ENCODE data around the gene INPP5A.
"Not testable (repeated sequence)": the region's sequence is repeated elsewhere in the genome, so short reads cannot be mapped to it uniquely, and the experiment has no call there.

Gene INPP5A

GRCh38 chr10:132787495-132788179 is 250.1 kb downstream of the INPP5A start:
- no peak for DNase-seq (ENCODE audit: low read depth)

DNA sequence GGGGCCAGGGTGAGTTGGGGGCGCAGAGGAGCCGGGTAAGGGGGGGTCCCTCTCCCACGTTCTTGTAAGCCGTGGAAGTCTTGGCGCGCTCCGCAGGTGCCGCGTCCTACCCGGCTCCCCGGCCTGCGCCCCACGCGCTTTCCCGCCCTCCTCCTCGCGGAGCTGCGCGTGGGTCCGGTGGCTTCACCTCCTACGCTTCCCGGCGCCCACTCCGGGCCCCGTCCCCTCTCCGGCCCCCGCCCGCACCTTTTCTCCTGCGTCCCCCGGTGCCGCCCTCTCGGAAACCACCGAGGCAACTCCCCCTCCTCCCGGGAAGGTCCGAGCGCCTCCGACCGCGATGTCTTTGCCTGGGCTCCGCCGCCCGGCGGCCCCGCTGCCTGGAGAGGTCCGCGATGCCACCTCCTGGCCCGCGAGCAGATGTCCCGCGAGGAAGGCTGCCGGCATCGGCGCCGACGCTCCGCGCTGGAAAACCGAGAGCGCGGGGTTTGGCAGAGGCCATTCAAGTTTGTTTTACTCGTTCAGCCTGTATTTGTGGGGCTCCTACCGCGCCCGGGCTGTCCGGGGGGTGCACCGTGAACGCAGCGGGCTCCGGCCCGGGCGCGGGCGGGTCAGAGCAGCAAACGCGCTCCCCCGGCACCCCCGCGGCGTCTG is 250.7 kb downstream of the INPP5A start:
- DNase-seq (ENCODE audit: low read depth), result no peak

- no peak for DNase-seq (ENCODE audit: low read depth)
Observed at GRCh38 chr10:132788831-132789219, 251.2 kb downstream of the INPP5A start.

GRCh38 chr10:132789659-132790148 is 252.1 kb downstream of the INPP5A start:
- DNase-seq (ENCODE audit: low read depth), result no peak

- DNase-seq (ENCODE audit: low read depth), result no peak
Observed at GRCh38 chr10:132790470-132790869, 252.9 kb downstream of the INPP5A start.

- DNase-seq (ENCODE audit: low read depth), result no peak
Observed at GRCh38 chr10:132790934-132791829, 253.6 kb downstream of the INPP5A start.

- DNase-seq (ENCODE audit: low read depth), result not testable (repeated sequence)
Observed at GRCh38 chr10:132792099-132792498, 254.5 kb downstream of the INPP5A start.

DNA sequence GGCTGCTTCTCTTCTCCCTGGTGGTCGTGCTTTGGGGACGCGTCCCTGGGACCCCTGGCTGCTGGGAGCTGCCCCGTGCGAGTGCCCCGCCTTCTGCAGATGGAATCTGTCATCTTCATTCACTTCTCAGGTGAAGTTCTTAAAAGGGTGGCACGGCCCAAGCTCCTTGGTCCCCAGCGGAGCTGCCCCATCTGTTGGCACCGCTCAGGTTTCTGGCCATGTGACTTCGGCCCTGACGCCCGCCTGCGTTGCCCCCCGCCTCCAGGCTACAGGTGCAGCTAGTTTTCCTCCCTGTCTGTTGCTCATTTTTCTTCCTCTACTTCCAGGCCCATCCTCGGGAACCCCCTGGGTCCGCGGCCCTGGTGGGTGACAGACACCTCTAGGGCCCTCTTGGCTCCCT is 255.2 kb downstream of the INPP5A start:
- no peak for DNase-seq (ENCODE audit: low read depth)

GRCh38 chr10:132793213-132793612 is 255.6 kb downstream of the INPP5A start:
- no peak for DNase-seq (ENCODE audit: low read depth)

DNA sequence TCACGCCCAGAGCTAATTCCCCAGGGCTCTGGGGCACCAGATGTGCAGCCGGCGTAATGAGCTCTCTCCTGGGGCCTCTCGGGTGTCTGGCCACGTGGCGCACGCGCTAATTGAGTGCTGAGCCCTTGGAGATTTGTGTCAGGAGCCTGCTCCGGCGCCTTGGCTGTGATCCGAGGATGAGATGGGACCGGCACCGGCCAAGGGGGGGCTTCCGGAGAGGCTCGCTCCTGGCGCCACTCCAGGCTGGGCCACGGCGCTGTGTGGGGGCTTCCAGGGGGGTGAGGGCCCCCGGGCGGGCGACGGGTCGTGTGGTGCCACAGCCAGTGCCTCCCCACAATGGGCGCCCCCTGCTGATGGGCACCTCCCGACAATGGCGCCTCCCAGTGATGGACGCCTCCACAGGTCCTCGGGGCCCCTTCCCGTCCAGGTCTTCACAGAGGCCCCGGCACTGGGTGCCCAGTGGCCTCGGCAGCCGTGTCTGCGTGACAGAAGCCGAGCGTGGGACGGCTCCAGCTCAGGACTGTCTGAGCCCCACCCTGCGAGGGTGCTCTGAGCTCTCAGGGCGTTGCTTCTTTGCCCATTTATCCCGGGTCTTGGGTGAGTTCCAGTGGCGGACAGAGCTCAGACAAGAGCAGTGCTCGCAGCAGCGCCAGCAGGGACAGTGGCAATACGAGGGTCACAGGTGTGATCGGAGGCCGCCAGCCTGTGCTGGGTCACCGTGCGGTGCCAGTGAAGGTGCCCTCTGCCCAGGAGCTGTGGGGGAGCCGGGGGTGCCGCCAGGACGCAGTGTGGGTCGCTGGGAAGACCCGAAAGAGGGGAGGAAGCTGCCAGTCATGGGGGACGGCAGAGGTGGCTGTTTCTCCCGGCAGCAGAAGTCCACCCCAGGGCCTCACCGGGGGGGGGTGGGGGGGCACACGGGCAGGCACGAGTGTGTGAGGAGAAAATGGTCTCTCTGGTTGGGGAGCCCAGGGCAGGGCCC is 256.6 kb downstream of the INPP5A start:
- no peak for DNase-seq (ENCODE audit: low read depth)

- DNase-seq (ENCODE audit: low read depth), result no peak
Observed at GRCh38 chr10:132796846-132797245, 259.3 kb downstream of the INPP5A start.

GRCh38 chr10:132797986-132798385 is 260.4 kb downstream of the INPP5A start:
- not testable (repeated sequence) for DNase-seq (ENCODE audit: low read depth)

DNA sequence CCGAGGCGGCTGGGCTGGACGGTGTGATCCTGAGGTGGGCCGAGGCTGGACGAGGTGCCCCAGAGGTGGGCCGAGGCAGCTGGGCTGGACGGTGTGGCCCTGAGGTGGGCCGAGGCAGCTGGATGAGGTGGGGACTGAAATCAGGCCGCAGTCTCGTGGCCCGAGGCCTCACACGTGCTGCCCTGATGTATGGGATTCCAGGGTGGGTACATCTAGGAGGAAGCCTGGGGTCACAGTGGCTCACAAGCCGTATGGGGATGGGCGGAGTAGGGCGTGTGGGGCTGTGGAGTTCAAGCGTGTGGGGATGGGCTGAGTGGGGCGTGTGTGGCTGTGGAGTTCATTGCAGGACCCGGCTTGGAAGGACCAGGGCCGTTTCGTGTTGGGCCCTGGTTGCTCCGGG is 260.8 kb downstream of the INPP5A start:
- DNase-seq (ENCODE audit: low read depth), result no peak

DNA sequence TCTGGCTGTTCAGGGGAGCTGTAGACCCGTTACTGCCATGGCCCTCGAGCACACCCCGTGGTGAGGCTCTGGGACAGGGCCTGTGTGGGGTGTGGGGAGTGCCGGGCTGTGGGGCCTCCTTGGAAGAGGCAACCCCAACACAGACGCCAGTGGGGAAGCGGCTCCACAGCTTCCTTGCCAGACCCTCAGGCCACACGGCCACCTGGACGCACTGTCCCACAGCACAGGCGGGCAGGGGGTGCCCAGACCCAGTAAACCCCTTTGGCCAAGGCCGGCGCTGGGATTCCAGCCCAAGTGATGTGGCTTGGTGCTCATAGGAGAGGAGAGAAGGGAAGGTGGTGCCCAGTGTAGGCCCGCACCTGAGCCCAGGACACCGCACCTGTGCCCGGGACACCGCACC is 261.3 kb downstream of the INPP5A start:
- DNase-seq (ENCODE audit: low read depth), result no peak

DNA sequence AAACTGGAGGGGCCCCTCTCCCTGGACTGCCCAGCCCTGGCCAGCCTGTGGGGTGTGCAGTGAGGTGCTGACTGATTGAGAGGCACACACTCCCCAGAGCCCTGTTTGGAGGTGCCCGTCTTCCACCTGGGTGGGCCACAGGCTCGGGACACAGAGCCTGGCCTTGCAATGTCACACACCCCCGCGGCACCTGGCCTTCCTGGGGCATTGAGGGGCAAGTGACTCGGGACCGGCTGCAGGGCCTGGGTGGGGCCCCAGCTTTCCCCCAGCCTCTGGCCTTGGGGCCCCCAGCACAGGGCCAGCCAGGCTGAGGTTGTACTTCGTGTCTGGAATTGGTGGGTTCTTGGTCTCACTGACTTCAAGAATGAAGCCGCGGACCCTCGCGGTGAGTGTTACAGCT is 262.3 kb downstream of the INPP5A start:
- no peak for DNase-seq (ENCODE audit: low read depth)

- no peak for DNase-seq (ENCODE audit: low read depth)
Observed at GRCh38 chr10:132802048-132802447, 264.5 kb downstream of the INPP5A start.

DNA sequence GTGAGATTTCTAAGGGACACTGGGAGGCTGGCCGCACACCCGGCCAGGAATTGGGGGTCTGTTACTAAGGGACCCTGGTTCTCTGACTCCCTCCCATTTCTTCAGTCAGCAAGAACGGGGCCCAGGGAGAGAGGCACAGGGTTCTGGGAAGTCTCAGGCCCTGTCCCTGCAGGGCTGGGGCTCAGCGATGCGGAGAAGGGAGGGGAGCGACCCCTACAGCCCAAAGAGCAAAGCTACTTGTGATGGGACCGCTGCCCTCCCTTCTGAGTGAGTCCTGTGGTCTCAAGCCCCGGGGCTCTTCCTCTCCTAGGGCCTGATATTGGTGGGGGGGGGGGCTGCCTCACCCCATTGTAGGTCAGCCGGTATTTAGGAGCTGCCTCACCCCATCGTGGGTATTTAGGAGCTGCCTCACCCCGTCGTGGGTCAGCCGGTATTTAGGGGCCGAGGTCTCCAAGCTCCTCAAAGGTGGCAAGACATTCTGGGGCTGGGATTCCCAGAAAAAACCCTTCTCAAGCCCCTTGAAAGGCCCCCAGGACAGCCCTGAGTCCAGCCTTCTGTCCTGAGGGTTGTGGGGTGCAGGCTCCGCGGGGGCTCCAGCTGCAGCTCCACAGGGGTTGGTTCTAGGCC is 265.2 kb downstream of the INPP5A start:
- no peak for DNase-seq (ENCODE audit: low read depth)

GRCh38 chr10:132803416-132804210 is 266.0 kb downstream of the INPP5A start:
- DNase-seq (ENCODE audit: low read depth), result no peak

GRCh38 chr10:132804287-132804686 is 266.7 kb downstream of the INPP5A start:
- no peak for DNase-seq (ENCODE audit: low read depth)

DNA sequence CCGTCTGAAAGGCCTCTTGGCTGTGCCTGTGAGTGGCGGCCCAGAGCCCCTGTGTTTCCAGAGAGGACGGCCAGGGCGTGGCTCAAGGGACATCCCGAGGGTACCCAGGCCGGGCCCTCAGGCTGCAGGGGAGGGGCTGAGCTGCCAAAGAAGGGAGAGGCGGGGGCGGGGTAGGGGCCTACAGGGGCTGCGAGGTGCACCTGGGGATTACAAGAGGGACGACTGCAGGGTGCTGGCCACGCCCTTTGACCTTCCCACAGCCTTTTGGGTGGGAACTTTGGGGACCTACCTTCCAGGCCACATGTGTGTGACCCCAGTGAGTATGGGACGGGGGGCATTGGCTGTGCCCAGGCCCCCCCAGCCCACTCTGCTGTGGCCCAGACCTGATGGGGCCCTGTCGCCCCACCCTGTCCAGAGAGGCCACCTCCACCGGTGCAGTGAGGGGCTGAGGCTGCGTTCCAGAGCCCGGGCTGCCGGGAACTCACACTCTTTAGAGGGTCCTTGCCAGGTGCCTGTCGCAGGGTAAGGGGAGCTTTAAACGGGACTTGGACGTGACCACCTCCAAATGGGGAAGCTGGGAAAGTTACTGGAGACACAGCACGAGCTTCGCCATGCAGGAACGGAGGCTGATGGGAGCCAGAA is 267.3 kb downstream of the INPP5A start:
- DNase-seq (ENCODE audit: low read depth), result no peak

Measured in HS-5 (cell line).